Kidney (tissue), 14 donors: ENCODE results near the gene RHCG. TPM values are rescaled to one million over a fixed set of nuclear protein-coding genes. Genes with fewer than 3 reads are reported as not detected.

Experiments
- DNase-seq, 5 donors: peaks; one replicate each; pipeline ENCODE4 v3.0.0-alpha.2; 2013 to 2020
- FAIRE-seq: peaks from 2 replicates; lab custom pipeline; 2012; peaks lifted over from hg19 to GRCh38; lab: Jason Lieb, UNC
- H3K27ac ChIP-seq, 2 donors: one replicate each; pipeline ENCODE4 v1.7.0; 2013; ENCODE audit warnings: low read depth in 2 of 2, low read length in 2 of 2, inconsistent platforms in 1 of 2
- H3K27me3 ChIP-seq: one replicate; pipeline ENCODE4 v1.7.1; 2013; ENCODE audit warnings: low read length, inconsistent platforms; ENCODE audit not compliant: control insufficient read depth, insufficient read depth
- H3K36me3 ChIP-seq, 3 donors: one replicate each; pipeline versions ENCODE4 v1.7.0 to v1.7.1; 2013; ENCODE audit warnings: low read length in 3 of 3, control low read depth in 1 of 3, inconsistent platforms in 1 of 3; ENCODE audit not compliant: insufficient read depth in 3 of 3, control insufficient read depth in 2 of 3
- H3K4me1 ChIP-seq, 3 donors: one replicate each; pipeline versions ENCODE4 v1.7.0 to v1.7.1; 2013; ENCODE audit warnings: low read length in 3 of 3, inconsistent platforms in 1 of 3, low read depth in 1 of 3; ENCODE audit not compliant: control insufficient read depth in 2 of 3, insufficient read depth in 2 of 3
- H3K4me3 ChIP-seq, 3 donors: one replicate each; pipeline versions ENCODE4 v1.7.0 to v1.8.1; 2013; ENCODE audit warnings: low read length in 3 of 3, control low read depth in 1 of 3, inconsistent platforms in 1 of 3
- H3K9ac ChIP-seq, 3 donors: one replicate each; pipeline versions ENCODE4 v1.7.0 to v1.7.1; 2013; ENCODE audit warnings: low read length in 3 of 3, control low read depth in 1 of 3, inconsistent platforms in 1 of 3
- H3K9me3 ChIP-seq, 3 donors: one replicate each; pipeline versions ENCODE4 v1.7.0 to v1.7.1; 2013; ENCODE audit warnings: low read length in 3 of 3, control low read depth in 1 of 3, inconsistent platforms in 1 of 3; ENCODE audit not compliant: control insufficient read depth in 2 of 3, insufficient read depth in 1 of 3
- intact Hi-C: fragments of 100-400 bp; cut with DNase I; formaldehyde crosslinking; loops from one replicate; pipeline ENCODE4 v1.11.1; 2022
- polyA plus RNA-seq: library from polyadenylated mRNA; stranded (reverse); fragments of 350-450 nt; fragmentation: Illumina TruSeq; extraction: RNeasy Lipid Tissue Mini Kit (QIAGEN cat#74804); gene quantifications from one replicate; pipeline ENCODE4 v1.2.3, GENCODE V29; 2014; ENCODE audit warnings: low read depth, low replicate concordance; ENCODE audit not compliant: insufficient read depth
- total RNA-seq: library from RNA; stranded (reverse); fragmentation: NEBNext Ultra II Directional; extraction: Animal tissue kit (Norgen Biotek cat#: 25700); gene quantifications from one replicate; pipeline ENCODE4 v1.2.1, GENCODE V29; 2021
- TF ChIP-seq, protein P1 (sequence below): IDR thresholded peaks from 3 replicates; pipeline ENCODE4 v1.5.1; 2012; ENCODE audit warnings: mild to moderate bottlenecking, moderate library complexity, borderline replicate concordance; ENCODE audit not compliant: insufficient read depth; ENCODE audit errors: extremely low read depth
- donor health status: control.
- donor health status: control.
- donor health status: control.
- donor health status: control.
- donor health status: control.
- donor health status: DM: yes; HTN: yes; CAD: no.
- donor health status: Normal renal cell carcinoma (clear cell type).

The RHCG gene
- total and polyA plus RNA-seq, 2 donors from 2014 or later, result 1.5 to 373 TPM

DNA sequence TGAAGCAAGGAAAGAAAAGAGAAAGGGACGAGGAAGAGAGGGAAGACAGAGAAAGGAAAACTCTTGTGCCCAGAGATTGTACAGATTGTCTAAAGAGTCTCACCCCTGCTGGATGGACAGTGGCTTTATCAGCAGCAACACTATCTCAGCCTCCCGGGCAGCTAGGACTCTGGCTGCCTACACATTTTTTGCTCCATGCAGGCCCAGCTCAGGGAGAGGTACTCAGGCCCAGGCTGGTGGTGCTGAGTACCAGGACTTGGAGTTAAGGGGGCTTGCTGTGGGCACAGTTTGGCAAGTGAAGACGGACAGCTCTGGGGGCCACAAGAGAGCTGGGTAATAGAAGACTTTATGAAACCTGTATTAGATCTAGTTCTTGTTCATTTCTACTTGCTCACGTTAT, 19.1 kb upstream of the RHCG start:
- DNase-seq (no peak), FAIRE-seq (no peak)

DNA sequence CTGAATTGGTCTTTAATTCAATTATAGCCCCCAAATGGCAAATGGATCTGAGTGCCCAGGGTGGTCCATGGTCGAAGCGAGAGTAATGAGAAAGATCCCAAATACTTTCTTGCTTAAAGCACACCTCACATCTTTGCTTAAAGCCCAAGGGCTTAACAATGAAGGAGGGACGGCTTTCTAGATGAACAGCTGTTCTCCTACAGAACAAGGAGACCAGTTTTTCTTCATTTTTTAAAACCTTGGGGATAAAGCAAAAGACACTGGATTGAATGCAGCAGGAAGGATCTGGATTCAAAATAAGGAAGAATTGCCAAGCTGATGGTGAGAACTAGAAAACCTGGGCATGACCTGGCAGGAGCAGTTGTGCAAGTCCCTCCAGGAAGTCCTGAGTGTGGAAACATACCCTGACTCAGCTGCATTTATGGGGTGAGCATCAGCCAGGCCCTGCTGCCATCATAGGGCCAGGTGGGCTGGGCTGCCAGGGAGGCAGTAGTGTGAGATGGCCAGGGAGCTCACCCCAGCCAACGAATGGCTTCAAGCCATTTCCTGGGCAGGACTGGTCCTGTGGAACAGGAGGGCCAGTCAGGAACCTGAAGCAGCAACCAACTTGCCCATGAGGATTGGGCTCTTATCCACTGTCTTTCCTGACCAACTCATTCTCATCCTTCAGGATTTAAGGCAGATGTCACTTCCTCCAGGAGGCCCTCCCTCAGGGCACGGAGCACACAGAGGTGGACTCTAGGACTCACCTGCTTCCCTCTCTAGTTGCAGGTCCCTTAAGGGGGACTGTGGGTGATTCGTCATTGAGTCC, 18.4 kb upstream of the RHCG start:
- Histone ChIP-seq H3K27ac (no peak overlapping the region), H3K4me1 (no peaks in the 10 kb centered on the region), H3K36me3 (no peaks in the 10 kb centered on the region), H3K9ac (no peak overlapping the region), H3K9me3 (no peaks in the 10 kb centered on the region), H3K4me3 (no peak overlapping the region), H3K27me3 (no peaks in the 10 kb centered on the region)
- DNase-seq, result no peak
- TF ChIP-seq, protein P1, sequence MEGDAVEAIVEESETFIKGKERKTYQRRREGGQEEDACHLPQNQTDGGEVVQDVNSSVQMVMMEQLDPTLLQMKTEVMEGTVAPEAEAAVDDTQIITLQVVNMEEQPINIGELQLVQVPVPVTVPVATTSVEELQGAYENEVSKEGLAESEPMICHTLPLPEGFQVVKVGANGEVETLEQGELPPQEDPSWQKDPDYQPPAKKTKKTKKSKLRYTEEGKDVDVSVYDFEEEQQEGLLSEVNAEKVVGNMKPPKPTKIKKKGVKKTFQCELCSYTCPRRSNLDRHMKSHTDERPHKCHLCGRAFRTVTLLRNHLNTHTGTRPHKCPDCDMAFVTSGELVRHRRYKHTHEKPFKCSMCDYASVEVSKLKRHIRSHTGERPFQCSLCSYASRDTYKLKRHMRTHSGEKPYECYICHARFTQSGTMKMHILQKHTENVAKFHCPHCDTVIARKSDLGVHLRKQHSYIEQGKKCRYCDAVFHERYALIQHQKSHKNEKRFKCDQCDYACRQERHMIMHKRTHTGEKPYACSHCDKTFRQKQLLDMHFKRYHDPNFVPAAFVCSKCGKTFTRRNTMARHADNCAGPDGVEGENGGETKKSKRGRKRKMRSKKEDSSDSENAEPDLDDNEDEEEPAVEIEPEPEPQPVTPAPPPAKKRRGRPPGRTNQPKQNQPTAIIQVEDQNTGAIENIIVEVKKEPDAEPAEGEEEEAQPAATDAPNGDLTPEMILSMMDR, result no peak
- no peak for FAIRE-seq
- intact Hi-C loops, result no loop called here

More for the DNA sequence above, 19.1 kb upstream of the RHCG start:
- H3K4me1 ChIP-seq, result no peaks in the 10 kb centered on the region
- TF ChIP-seq, protein P1, result no peak
- intact Hi-C loops, result no loop called here
- H3K9ac ChIP-seq, result no peak overlapping the region
- H3K4me3 ChIP-seq, result no peak overlapping the region
- no peaks in the 10 kb centered on the region for H3K36me3 ChIP-seq
- H3K27me3 ChIP-seq, result no peaks in the 10 kb centered on the region
- H3K9me3 ChIP-seq, result no peaks in the 10 kb centered on the region
- no peak overlapping the region for H3K27ac ChIP-seq

DNA sequence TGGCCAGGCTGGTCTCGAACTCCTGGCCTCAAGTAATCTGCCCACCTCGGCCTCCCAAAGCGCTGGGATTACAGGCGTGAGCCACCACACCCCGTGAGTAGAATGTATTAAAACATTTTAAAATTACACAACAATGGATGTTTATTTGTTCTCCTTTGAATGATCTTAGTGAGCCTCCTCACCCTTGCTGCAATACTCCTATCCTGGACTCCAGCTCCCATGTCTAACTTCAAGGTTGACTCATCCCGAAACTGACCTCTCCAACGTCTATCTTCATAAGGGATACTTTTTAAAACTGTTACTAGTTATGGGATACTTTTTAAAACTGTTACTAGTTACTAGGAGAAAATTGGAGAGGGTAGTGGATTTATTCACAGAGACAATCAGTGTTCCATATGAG, 17.8 kb upstream of the RHCG start:
- H3K4me3 ChIP-seq, result no peak overlapping the region
- no peaks in the 10 kb centered on the region for H3K4me1 ChIP-seq
- intact Hi-C loops, result no loop called here
- no peaks in the 10 kb centered on the region for H3K27me3 ChIP-seq
- no peaks in the 10 kb centered on the region for H3K36me3 ChIP-seq
- DNase-seq (no peak), FAIRE-seq (no peak)
- no peak overlapping the region for H3K27ac ChIP-seq
- no peak overlapping the region for H3K9ac ChIP-seq
- H3K9me3 ChIP-seq, result no peaks in the 10 kb centered on the region
- TF ChIP-seq, protein P1, result no peak
